ELR (cell line): ENCODE measurements around the gene PPP2R1A.
"Not testable (repeated sequence)": the region's sequence is repeated elsewhere in the genome, so short reads cannot be mapped to it uniquely, and the experiment has no call there.

ENCODE experiments used
- DNase-seq: peaks from one replicate; pipeline ENCODE4 v3.0.0-alpha.2; 2015; ENCODE audit warnings: low read depth

Gene PPP2R1A

GRCh38 chr19:52200755-52201391 lies 11.0 kb downstream of the PPP2R1A start:
- DNase-seq = not testable (repeated sequence)

GRCh38 chr19:52206481-52206880 lies 16.6 kb downstream of the PPP2R1A start:
- DNase-seq = no peak

- DNase-seq = no peak
Observed at GRCh38 chr19:52211203-52211602, 21.4 kb downstream of the PPP2R1A start.

- no peak for DNase-seq
Observed at GRCh38 chr19:52211926-52212571, 22.2 kb downstream of the PPP2R1A start.

- DNase-seq = no peak
Observed at GRCh38 chr19:52212572-52213255, 22.9 kb downstream of the PPP2R1A start.

- DNase-seq = no peak
Observed at GRCh38 chr19:52214241-52214640, 24.4 kb downstream of the PPP2R1A start.

GRCh38 chr19:52216401-52216800 lies 26.5 kb downstream of the PPP2R1A start:
- DNase-seq = no peak

- no peak for DNase-seq
Observed at GRCh38 chr19:52217576-52217975, 27.7 kb downstream of the PPP2R1A start.

- DNase-seq = no peak
Observed at GRCh38 chr19:52219611-52220010, 29.8 kb downstream of the PPP2R1A start.

GRCh38 chr19:52221031-52221430 lies 31.2 kb downstream of the PPP2R1A start:
- DNase-seq = no peak

GRCh38 chr19:52221831-52222375 lies 32.1 kb downstream of the PPP2R1A start:
- peak; percentile 79 for DNase-seq

- no peak for DNase-seq
Observed at GRCh38 chr19:52224211-52224610, 34.4 kb downstream of the PPP2R1A start.

GRCh38 chr19:52226652-52227051 lies 36.8 kb downstream of the PPP2R1A start:
- DNase-seq = no peak

GRCh38 chr19:52227196-52227940 lies 37.5 kb downstream of the PPP2R1A start:
- DNase-seq = no peak

GRCh38 chr19:52227980-52228379 lies 38.1 kb downstream of the PPP2R1A start:
- no peak for DNase-seq

GRCh38 chr19:52229524-52229923 lies 39.7 kb downstream of the PPP2R1A start:
- no peak for DNase-seq

GRCh38 chr19:52230685-52231084 lies 40.8 kb downstream of the PPP2R1A start:
- no peak for DNase-seq

- peak; percentile 48 for DNase-seq
Observed at GRCh38 chr19:52231154-52231910, 41.5 kb downstream of the PPP2R1A start.

GRCh38 chr19:52234406-52234805 lies 44.6 kb downstream of the PPP2R1A start:
- DNase-seq = no peak

GRCh38 chr19:52237197-52237596 lies 47.3 kb downstream of the PPP2R1A start:
- DNase-seq = no peak

- DNase-seq = peak; percentile 67
Observed at GRCh38 chr19:52237771-52238400, 48.0 kb downstream of the PPP2R1A start.
